Brain microvascular endothelial cell (primary cell): ENCODE measurements around the gene DHDH.

Experiments used
- DNase-seq: peaks from one replicate; pipeline ENCODE4 v3.0.0-alpha.2; 2020
- H3K27ac ChIP-seq: fragments of 250-450 bp; sonication (Bioruptor Pico); 2 replicates; pipeline ENCODE4 v1.5.1; 2020; ENCODE audit warnings: mild to moderate bottlenecking, moderate library complexity
- H3K27me3 ChIP-seq: fragments of 250-450 bp; sonication (Bioruptor Pico); replicated peaks from 2 replicates; pipeline ENCODE4 v1.5.1; 2020; ENCODE audit warnings: mild to moderate bottlenecking
- H3K36me3 ChIP-seq: fragments of 250-450 bp; sonication (Bioruptor Pico); replicated peaks from 2 replicates; pipeline ENCODE4 v1.5.1; 2020; ENCODE audit warnings: mild to moderate bottlenecking
- H3K4me3 ChIP-seq: 2 replicates; pipeline ENCODE4 v1.5.1; 2011; ENCODE audit warnings: low read depth, mild to moderate bottlenecking, control low read depth, low read length, moderate library complexity
- in situ Hi-C: cut with HindIII; loops from 2 replicates; pipeline ENCODE4 v1.10.0; 2017; ENCODE audit warnings: low sequenced_read_pairs, low pct_ligation_motif_present
- TF ChIP-seq, protein P1 (sequence below): IDR thresholded peaks from 2 replicates; pipeline ENCODE4 v1.5.1; 2011; ENCODE audit warnings: low read depth, mild to moderate bottlenecking, moderate library complexity, low read length, control low read depth, inconsistent platforms; ENCODE audit errors: missing control alignments

Gene DHDH

GRCh38 chr19:48970139-48970766 is 36.8 kb downstream of the DHDH start:
- peaks cover 67% of the 10 kb centered on the region for H3K36me3 ChIP-seq
- no peaks in the 10 kb centered on the region for H3K27me3 ChIP-seq
- no peak overlapping the region for H3K4me3 ChIP-seq
- TF ChIP-seq, protein P1, sequence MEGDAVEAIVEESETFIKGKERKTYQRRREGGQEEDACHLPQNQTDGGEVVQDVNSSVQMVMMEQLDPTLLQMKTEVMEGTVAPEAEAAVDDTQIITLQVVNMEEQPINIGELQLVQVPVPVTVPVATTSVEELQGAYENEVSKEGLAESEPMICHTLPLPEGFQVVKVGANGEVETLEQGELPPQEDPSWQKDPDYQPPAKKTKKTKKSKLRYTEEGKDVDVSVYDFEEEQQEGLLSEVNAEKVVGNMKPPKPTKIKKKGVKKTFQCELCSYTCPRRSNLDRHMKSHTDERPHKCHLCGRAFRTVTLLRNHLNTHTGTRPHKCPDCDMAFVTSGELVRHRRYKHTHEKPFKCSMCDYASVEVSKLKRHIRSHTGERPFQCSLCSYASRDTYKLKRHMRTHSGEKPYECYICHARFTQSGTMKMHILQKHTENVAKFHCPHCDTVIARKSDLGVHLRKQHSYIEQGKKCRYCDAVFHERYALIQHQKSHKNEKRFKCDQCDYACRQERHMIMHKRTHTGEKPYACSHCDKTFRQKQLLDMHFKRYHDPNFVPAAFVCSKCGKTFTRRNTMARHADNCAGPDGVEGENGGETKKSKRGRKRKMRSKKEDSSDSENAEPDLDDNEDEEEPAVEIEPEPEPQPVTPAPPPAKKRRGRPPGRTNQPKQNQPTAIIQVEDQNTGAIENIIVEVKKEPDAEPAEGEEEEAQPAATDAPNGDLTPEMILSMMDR = no peak
- in situ Hi-C loops = no loop called here
- no peak for DNase-seq
- no peak overlapping the region for H3K27ac ChIP-seq

GRCh38 chr19:48970923-48971395 is 37.5 kb downstream of the DHDH start:
- peaks cover 60% of the 10 kb centered on the region for H3K36me3 ChIP-seq
- H3K27me3 ChIP-seq = no peaks in the 10 kb centered on the region
- TF ChIP-seq, protein P1 = peak; percentile 97
- no peak overlapping the region for H3K27ac ChIP-seq
- in situ Hi-C loops = no loop called here
- DNase-seq = peak; percentile 62
- no peak overlapping the region for H3K4me3 ChIP-seq

- no peak overlapping the region for H3K4me3 ChIP-seq
- H3K27me3 ChIP-seq = no peaks in the 10 kb centered on the region
- in situ Hi-C loops = no loop called here
- no peak overlapping the region for H3K27ac ChIP-seq
- H3K36me3 ChIP-seq = peaks cover 25% of the 10 kb centered on the region
- TF ChIP-seq, protein P1 = peak; percentile 20
- DNase-seq = no peak
These were observed 42.7 kb downstream of the DHDH start for GRCh38 chr19:48975947-48976847.

- TF ChIP-seq, protein P1 = no peak
- no peaks in the 10 kb centered on the region for H3K27me3 ChIP-seq
- H3K36me3 ChIP-seq = peaks cover 29% of the 10 kb centered on the region
- in situ Hi-C loops = no loop called here
- no peak overlapping the region for H3K27ac ChIP-seq
- no peak overlapping the region for H3K4me3 ChIP-seq
- no peak for DNase-seq
These were observed 43.6 kb downstream of the DHDH start for GRCh38 chr19:48977061-48977460.

DNA sequence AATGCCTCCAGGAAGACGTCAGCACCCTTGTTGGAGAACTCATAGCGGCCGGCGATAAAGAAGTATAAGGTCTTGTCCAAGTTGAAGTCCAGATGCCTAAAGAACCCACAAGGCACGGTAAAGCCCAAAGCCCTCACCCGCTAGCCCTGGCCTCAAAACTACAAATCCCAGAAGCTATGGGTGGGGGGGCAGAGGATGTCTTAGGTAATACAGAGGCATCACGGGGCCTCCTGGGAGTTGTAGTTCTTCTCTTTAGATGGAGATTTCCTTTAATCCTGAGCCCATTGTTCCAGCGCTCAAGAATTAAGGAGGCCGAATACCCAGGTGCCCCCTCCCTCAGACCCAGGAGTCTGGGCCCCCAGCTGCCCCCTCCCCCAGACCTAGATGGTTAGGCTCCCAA is 48.8 kb downstream of the DHDH start:
- in situ Hi-C loops = no loop called here
- DNase-seq = no peak
- TF ChIP-seq, protein P1 = no peak
- no peak overlapping the region for H3K4me3 ChIP-seq
- peaks cover 51% of the 10 kb centered on the region for H3K36me3 ChIP-seq
- no peaks in the 10 kb centered on the region for H3K27me3 ChIP-seq
- no peak overlapping the region for H3K27ac ChIP-seq
